ENCODE measurements around the gene TRIM72. TPM values are rescaled to one million over a fixed set of nuclear protein-coding genes. Genes with fewer than 3 reads are reported as not detected.
"Not testable (repeated sequence)": the region's sequence is repeated elsewhere in the genome, so short reads cannot be mapped to it uniquely, and the experiment has no call there.

Gene TRIM72
- total RNA-seq, 4 donors from 2014 or later: 0.15 to 0.17 TPM; not detected in 2

GRCh38 chr16:31228206-31228605 lies 14.3 kb downstream of the TRIM72 start:
- no peak for DNase-seq (ENCODE audit: low spot score in 2 of 2)
- H3K27ac ChIP-seq: no peak overlapping the region
- 99% methylated on average over 4 of the region's 4 CpGs for WGBS
- H3K27me3 ChIP-seq: no peaks in the 10 kb centered on the region
- H3K4me3 ChIP-seq: no peak overlapping the region
- H3K9me3 ChIP-seq: no peaks in the 10 kb centered on the region
- H3K36me3 ChIP-seq: no peaks in the 10 kb centered on the region
- H3K4me1 ChIP-seq: peaks cover 14% of the 10 kb centered on the region
- no peak for TF ChIP-seq POLR2AphosphoS5 (IDR thresholded peaks at IDR 0.05)
- no peak for TF ChIP-seq POLR2A (IDR thresholded peaks at IDR 0.05)
- no peak for TF ChIP-seq EP300 (IDR thresholded peaks at IDR 0.05)

DNA sequence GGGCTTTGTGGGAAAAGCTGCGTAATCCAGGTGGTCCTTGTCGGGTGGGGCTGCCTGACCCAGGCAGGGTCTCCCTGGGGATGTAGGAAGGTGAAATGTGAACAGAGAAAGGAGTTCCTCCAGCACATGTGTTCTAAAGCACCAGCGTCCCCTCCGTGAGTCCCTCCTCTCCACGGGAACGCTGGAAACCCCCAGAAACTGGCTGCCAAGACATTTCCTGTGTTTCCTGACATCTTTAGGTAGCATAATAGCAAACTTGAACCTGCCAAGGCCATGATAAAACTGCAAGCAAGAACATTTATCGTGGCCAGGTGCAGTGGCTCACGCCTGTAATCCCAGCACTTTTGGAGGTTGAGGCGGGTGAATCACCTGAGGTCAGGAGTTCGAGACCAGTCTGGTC lies 15.6 kb downstream of the TRIM72 start:
- no peak for DNase-seq (ENCODE audit: low spot score in 2 of 2)
- no peaks in the 10 kb centered on the region for H3K36me3 ChIP-seq
- no peaks in the 10 kb centered on the region for H3K27me3 ChIP-seq
- no peaks in the 10 kb centered on the region for H3K9me3 ChIP-seq
- H3K4me3 ChIP-seq: no peak overlapping the region
- H3K4me1 ChIP-seq: peaks cover 14% of the 10 kb centered on the region
- no peak overlapping the region for H3K27ac ChIP-seq
- no peak for TF ChIP-seq POLR2A (IDR thresholded peaks at IDR 0.05)
- TF ChIP-seq CTCF (IDR thresholded peaks at IDR 0.05): no peak
- no peak for TF ChIP-seq POLR2AphosphoS5 (IDR thresholded peaks at IDR 0.05)
- no peak for TF ChIP-seq EP300 (IDR thresholded peaks at IDR 0.05)
- 52% methylated on average over 10 of the region's 10 CpGs for WGBS

DNA sequence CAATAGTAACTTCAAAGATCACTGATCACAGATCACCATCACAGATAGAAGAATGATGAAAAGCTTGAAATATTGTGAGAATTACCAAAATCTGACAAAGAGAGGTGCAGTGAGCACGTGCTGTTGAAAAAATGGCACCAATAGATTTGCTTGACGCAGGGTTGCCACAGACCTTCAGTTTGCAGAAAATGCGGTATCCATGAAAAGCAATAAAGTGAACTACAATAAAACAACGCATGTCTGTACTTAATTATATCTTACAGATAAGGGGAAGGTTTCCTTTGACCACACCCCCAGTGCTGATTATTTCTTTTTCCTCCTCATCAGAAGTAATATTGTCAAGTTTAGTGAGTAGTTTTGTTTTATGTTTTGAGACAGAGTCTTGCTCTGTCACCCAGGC lies 24.1 kb downstream of the TRIM72 start:
- 77% methylated on average over 4 of the region's 4 CpGs for WGBS
- TF ChIP-seq POLR2AphosphoS5 (IDR thresholded peaks at IDR 0.05): no peak
- TF ChIP-seq POLR2A (IDR thresholded peaks at IDR 0.05): no peak
- no peak for TF ChIP-seq CTCF (IDR thresholded peaks at IDR 0.05)
- no peak for TF ChIP-seq EP300 (IDR thresholded peaks at IDR 0.05)
- Histone ChIP-seq H3K9me3 (no peaks in the 10 kb centered on the region), H3K27ac (no peak overlapping the region), H3K4me1 (no peaks in the 10 kb centered on the region), H3K36me3 (no peaks in the 10 kb centered on the region), H3K27me3 (no peaks in the 10 kb centered on the region), H3K4me3 (no peak overlapping the region)
- DNase-seq (ENCODE audit: low spot score in 2 of 2): no peak

GRCh38 chr16:31242206-31242605 lies 28.3 kb downstream of the TRIM72 start:
- H3K27ac ChIP-seq: no peak overlapping the region
- H3K9me3 ChIP-seq: no peaks in the 10 kb centered on the region
- DNase-seq (ENCODE audit: low spot score in 2 of 2): no peak
- no peak for TF ChIP-seq POLR2AphosphoS5 (IDR thresholded peaks at IDR 0.05)
- no peak for TF ChIP-seq EP300 (IDR thresholded peaks at IDR 0.05)
- no peak for TF ChIP-seq POLR2A (IDR thresholded peaks at IDR 0.05)
- TF ChIP-seq CTCF (IDR thresholded peaks at IDR 0.05): no peak
- 46% methylated on average over 6 of the region's 6 CpGs for WGBS
- no peak overlapping the region for H3K4me3 ChIP-seq
- H3K27me3 ChIP-seq: no peaks in the 10 kb centered on the region
- H3K4me1 ChIP-seq: no peaks in the 10 kb centered on the region
- no peaks in the 10 kb centered on the region for H3K36me3 ChIP-seq

DNA sequence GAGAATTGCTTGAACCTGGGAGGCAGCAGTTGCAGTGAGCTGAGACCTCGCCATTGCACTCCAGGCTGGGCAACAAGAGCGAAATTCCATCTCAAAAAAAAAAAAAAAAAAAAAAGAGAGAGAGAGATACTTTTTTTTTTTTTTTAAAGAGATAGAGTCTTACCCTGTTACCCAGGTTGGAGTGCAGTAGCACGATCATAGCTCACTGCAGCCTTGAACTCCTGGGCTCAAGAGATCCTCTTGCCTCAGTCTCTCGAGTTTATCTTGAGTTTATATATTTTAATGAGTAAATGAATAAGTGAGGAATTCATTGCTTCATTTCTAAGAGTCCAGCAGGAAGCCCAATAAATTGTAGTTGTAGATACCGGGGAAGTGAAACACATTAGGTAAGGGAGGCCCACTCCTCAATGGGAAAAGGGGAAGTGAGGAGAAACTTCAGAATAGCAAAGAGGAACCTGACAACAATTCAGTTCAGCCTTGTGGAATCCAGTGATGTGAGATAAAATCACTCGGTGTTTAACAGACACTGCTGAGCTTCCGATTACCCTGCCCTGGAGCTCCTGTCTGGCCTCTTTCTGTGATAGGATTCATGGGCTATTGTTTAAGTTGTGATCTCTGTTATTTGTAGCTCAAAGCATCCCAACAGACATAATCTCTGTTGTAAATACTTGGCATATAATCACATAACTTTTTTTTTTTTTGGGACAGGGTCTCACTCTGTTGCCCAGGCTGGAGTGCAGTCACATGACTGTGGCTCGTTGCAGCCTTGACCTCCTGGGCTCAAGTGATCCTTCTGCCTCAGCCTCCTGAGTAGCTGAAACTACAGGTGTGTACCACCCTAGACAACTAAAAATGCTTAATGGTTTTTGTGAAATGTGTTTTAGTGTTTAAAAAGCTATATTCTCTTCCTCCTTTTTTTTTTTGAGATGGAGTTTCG lies 30.1 kb downstream of the TRIM72 start:
- DNase-seq (ENCODE audit: low spot score in 2 of 2): no peak
- WGBS: 64% methylated on average over 9 of the region's 9 CpGs
- no peaks in the 10 kb centered on the region for H3K36me3 ChIP-seq
- no peaks in the 10 kb centered on the region for H3K27me3 ChIP-seq
- peaks cover 7% of the 10 kb centered on the region for H3K4me1 ChIP-seq
- TF ChIP-seq POLR2A (IDR thresholded peaks at IDR 0.05) (no peak), POLR2AphosphoS5 (IDR thresholded peaks at IDR 0.05) (no peak), CTCF (IDR thresholded peaks at IDR 0.05) (no peak), EP300 (IDR thresholded peaks at IDR 0.05) (no peak)
- H3K4me3 ChIP-seq: no peak overlapping the region
- H3K9me3 ChIP-seq: no peaks in the 10 kb centered on the region
- no peak overlapping the region for H3K27ac ChIP-seq

GRCh38 chr16:31245598-31245997 lies 31.7 kb downstream of the TRIM72 start:
- H3K4me3 ChIP-seq; DNase-seq (ENCODE audit: low spot score in 2 of 2); H3K4me1 ChIP-seq; H3K36me3 ChIP-seq; H3K9me3 ChIP-seq; H3K27me3 ChIP-seq; H3K27ac ChIP-seq: not testable (repeated sequence)
- WGBS: 62% methylated on average over 8 of the region's 8 CpGs
